ENCODE measurements around the gene PPEF2. TPM values are rescaled to one million over a fixed set of nuclear protein-coding genes. Genes with fewer than 3 reads are reported as not detected.

Gene PPEF2
- total RNA-seq, 1 donor from 2014 or later = not detected

DNA sequence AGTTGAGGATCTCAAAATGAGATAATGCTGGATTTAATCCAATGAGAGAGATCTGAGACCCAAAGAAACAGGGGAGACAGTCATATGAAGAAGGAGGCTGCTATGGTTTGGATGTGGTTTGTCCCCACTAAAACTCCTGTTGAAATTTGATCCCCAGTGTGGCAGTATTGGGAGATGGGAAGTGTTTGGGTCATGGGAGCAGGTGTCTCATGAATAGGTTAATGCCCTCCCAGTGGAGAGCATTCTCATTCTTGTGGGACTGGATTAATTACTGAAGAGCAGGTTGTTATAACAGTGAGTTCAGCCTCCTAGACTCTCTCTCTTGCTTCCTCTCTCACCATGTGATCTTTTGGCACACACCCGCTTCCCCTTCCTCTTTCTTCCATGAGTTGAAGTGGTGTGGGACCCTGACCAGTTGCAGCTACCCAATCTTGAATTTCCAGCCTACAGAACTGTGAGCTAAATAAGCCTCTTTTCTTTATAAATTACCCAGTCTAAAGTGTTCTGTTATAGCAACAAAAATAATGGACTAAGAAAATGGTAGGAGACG is 70.3 kb downstream of the PPEF2 start:
- ATAC-seq = no peak

- ATAC-seq = no peak
Observed at GRCh38 chr4:75830906-75831305, 71.3 kb downstream of the PPEF2 start.

DNA sequence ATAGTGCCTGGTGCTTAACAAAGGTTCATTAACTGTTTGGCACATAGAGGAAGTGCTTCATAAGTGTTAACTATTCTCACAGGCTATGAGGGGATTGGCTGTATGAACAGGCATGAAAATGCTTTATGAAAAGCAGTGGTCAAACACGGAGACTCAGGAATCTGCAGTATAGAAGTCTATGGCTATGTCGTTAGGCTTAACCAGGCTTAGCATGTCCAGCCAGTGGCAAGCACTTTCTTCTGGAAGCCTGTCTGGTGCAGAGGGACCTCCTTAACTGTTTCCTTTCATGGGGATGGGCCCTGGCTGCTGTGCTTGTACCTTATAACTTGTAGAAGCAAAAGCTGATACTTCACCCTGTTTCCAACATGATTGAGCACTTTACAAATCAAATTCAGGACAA is 78.4 kb downstream of the PPEF2 start:
- no peak for ATAC-seq

GRCh38 chr4:75822416-75822815 is 79.8 kb downstream of the PPEF2 start:
- ATAC-seq = no peak

- no peak for ATAC-seq
Observed at GRCh38 chr4:75821966-75822365, 80.3 kb downstream of the PPEF2 start.

DNA sequence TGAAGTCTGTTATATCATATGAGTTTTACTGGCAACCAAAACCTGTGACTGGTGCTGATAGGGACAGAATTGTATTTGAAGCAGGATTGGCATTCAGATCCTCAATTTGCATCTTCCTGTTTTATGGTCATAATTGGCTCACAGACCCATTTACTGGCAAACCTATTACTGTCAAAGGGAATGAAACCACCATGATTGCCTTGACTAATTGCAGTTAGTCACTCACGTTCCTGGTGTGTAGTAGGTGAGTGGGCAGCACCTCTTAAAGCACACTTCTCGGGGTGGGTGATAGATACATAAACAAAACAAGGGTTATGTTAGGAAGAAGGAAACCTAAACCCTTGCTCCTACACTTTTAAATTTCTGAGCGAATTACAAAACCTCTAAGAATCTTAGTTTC is 81.0 kb downstream of the PPEF2 start:
- ATAC-seq = no peak

- no peak for ATAC-seq
Observed at GRCh38 chr4:75820676-75821075, 81.6 kb downstream of the PPEF2 start.

- ATAC-seq = no peak
Observed at GRCh38 chr4:75820197-75820596, 82.1 kb downstream of the PPEF2 start.

- ATAC-seq = no peak
Observed at GRCh38 chr4:75819121-75819520, 83.1 kb downstream of the PPEF2 start.

- no peak for ATAC-seq
Observed at GRCh38 chr4:75817901-75818300, 84.4 kb downstream of the PPEF2 start.

Other genes with a start within 250 kb of the PPEF2 start
- 47.2 TPM for gene G3BP2, start 229.0 kb downstream of the PPEF2 start, total RNA-seq
- 44.3 TPM for gene USO1, start 177.9 kb downstream of the PPEF2 start, total RNA-seq
- 22.9 TPM for gene NAAA, start 38.6 kb upstream of the PPEF2 start, total RNA-seq
- 27.5 TPM for gene SDAD1, start 88.5 kb upstream of the PPEF2 start, total RNA-seq
- gene CXCL9, start 105.1 kb upstream of the PPEF2 start, total RNA-seq = not detected
- 0.32 TPM for gene CXCL10, start 121.0 kb upstream of the PPEF2 start, total RNA-seq
- gene CXCL11, start 133.6 kb upstream of the PPEF2 start, total RNA-seq = 0.24 TPM
- gene ART3, start 172.3 kb upstream of the PPEF2 start, total RNA-seq = not detected
- gene NUP54, start 245.9 kb upstream of the PPEF2 start, total RNA-seq = 31.7 TPM